C4-2B (cell line): ENCODE results near the gene FAAH2.

Source experiments
- ZFX ChIP-seq: fragments of 450-650 bp; IDR thresholded peaks from 2 replicates; pipeline ENCODE4 v1.6.1; 2017
- TF ChIP-seq, protein P1 (sequence below): fragments of 450-650 bp; conservative IDR thresholded peaks from 2 replicates; pipeline ENCODE4 v1.5.1; 2017; ENCODE audit warnings: mild to moderate bottlenecking

DNA sequence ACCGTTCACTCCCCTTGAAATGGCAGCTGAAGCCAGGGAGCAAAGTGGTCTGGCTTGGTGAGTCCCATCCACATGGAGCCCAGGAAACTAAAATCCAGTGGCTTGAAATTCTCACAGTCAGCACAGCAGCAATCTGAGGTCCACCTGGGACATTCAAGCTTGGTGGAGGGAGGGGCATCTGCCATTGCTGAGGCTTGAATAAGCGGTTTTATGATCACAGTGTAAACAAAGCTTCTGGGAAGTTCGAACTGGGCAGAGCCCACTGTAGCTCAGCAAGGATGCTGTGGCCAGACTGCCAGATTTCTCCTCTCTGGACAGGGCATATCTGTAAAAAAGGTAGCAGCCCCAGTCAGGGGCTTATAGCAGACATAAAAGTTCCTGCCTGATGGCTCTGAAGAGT, 15.5 kb upstream of the FAAH2 start:
- TF ChIP-seq, protein P1, sequence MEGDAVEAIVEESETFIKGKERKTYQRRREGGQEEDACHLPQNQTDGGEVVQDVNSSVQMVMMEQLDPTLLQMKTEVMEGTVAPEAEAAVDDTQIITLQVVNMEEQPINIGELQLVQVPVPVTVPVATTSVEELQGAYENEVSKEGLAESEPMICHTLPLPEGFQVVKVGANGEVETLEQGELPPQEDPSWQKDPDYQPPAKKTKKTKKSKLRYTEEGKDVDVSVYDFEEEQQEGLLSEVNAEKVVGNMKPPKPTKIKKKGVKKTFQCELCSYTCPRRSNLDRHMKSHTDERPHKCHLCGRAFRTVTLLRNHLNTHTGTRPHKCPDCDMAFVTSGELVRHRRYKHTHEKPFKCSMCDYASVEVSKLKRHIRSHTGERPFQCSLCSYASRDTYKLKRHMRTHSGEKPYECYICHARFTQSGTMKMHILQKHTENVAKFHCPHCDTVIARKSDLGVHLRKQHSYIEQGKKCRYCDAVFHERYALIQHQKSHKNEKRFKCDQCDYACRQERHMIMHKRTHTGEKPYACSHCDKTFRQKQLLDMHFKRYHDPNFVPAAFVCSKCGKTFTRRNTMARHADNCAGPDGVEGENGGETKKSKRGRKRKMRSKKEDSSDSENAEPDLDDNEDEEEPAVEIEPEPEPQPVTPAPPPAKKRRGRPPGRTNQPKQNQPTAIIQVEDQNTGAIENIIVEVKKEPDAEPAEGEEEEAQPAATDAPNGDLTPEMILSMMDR: no peak
- no peak for TF ChIP-seq ZFX
